Fibroblast of villous mesenchyme (primary cell): ENCODE results near the gene AATK. TPM values are rescaled to one million over a fixed set of nuclear protein-coding genes. Genes with fewer than 3 reads are reported as not detected.

Source experiments
- DNase-seq: peaks from one replicate; pipeline ENCODE4 v3.0.0-alpha.2; 2010; ENCODE audit warnings: low read depth
- H3K4me3 ChIP-seq: 2 replicates; pipeline ENCODE4 v1.5.1; 2011; ENCODE audit warnings: low read depth, mild to moderate bottlenecking, low read length
- CTCF ChIP-seq: IDR thresholded peaks from 2 replicates; pipeline ENCODE4 v1.5.1; 2012; ENCODE audit warnings: low read depth, mild to moderate bottlenecking, low read length; ENCODE audit not compliant: insufficient read depth
- total RNA-seq: library from RNA; depleted of rRNA; stranded (reverse); fragments of >200 nt; gene quantifications from 2 replicates; pipeline ENCODE4 v1.2.3, GENCODE V29; 2012

Gene AATK
- total RNA-seq, 1 donor: under 0.01 TPM

GRCh38 chr17:81126281-81127132 is 39.5 kb downstream of the AATK start:
- TF ChIP-seq CTCF: no peak
- no peak overlapping the region for H3K4me3 ChIP-seq
- DNase-seq: no peak

GRCh38 chr17:81125573-81126081 is 40.4 kb downstream of the AATK start:
- no peak for TF ChIP-seq CTCF
- no peak for DNase-seq
- no peak overlapping the region for H3K4me3 ChIP-seq

- no peak for TF ChIP-seq CTCF
- DNase-seq: no peak
- no peak overlapping the region for H3K4me3 ChIP-seq
Measured at GRCh38 chr17:81124377-81124776, 41.6 kb downstream of the AATK start.

- H3K4me3 ChIP-seq: no peak overlapping the region
- TF ChIP-seq CTCF: no peak
- no peak for DNase-seq
Measured at GRCh38 chr17:81123052-81124048, 42.7 kb downstream of the AATK start.

GRCh38 chr17:81121841-81122733 is 43.9 kb downstream of the AATK start:
- no peak for DNase-seq
- no peak for TF ChIP-seq CTCF
- no peak overlapping the region for H3K4me3 ChIP-seq
